HCT116 (cell line): ENCODE measurements around the gene MLLT6. TPM values are rescaled to one million over a fixed set of nuclear protein-coding genes. Genes with fewer than 3 reads are reported as not detected.
A peak's percentile ranks its signal among the peaks of the same experiment; 100 is the strongest.

ENCODE experiments used
- ATAC-seq: fragments of 200-7000 bp; cut with Tn5 transposase; 2 replicates; pipeline ENCODE4 v1.9.1; 2020; ENCODE audit warnings: mild to moderate bottlenecking, moderate library complexity
- BruUV-seq: library from RNA; stranded (reverse); fragments of 400-500 nt; replicated peaks from 2 replicates; lab custom pipeline; 2021; lab: Mats Ljungman, UMichigan
- CTCF ChIA-PET: fragments of 300-600 bp; sonication (Branson Sonifier 250); formaldehyde crosslinking; loops from one replicate; lab custom pipeline; 2021; ENCODE audit warnings: antibody characterized with exemption; lab: Charles Lee
- POLR2A ChIA-PET: fragments of 300-600, 350-600 bp; sonication (Branson Sonifier 250); formaldehyde crosslinking; loops from one replicate; lab custom pipeline; 2021; ENCODE audit warnings: antibody characterized with exemption; lab: Charles Lee
- RAD21 ChIA-PET, 2 experiments: fragments of 300-600 bp; sonication (Branson Sonifier 250); formaldehyde crosslinking; loops; one replicate each; lab custom pipeline; 2023; ENCODE audit warnings: low total read pairs in 2 of 2; ENCODE audit not compliant: uncharacterized antibody in 2 of 2, unreplicated experiment in 2 of 2, low non-redundant PET in 1 of 2; lab: Charles Lee
- DNase-seq: peaks from one replicate; pipeline ENCODE4 v3.0.0-alpha.2; 2010; ENCODE audit warnings: low read depth, low spot score
- H2AFZ ChIP-seq: fragments of 200-600 bp; shearing (Covaris generic), sonication (generic); 2 replicates; pipeline ENCODE4 v1.6.1; 2017; ENCODE audit warnings: low read depth, mixed run types, mixed read lengths, antibody characterized with exemption, low read length; ENCODE audit not compliant: poor library complexity, severe bottlenecking
- H3K27ac ChIP-seq: 2 replicates; pipeline ENCODE4 v1.5.1; 2012; ENCODE audit warnings: low read depth, low read length
- H3K27me3 ChIP-seq: fragments of 200-600 bp; sonication (generic); 2 replicates; pipeline ENCODE4 v1.6.1; 2016; ENCODE audit warnings: mixed run types, low read length, mixed read lengths; ENCODE audit not compliant: insufficient read depth
- H3K36me3 ChIP-seq, 2 experiments: fragments of 200-500 bp in 1 of 2; fragments of 200-600 bp in 1 of 2; sonication (Bioruptor generic) in 1 of 2; sonication (generic) in 1 of 2; 2 replicates each; pipeline versions ENCODE4 v1.5.1 to v1.6.1; 2014 to 2016; ENCODE audit warnings: low read length in 2 of 2, inconsistent platforms in 1 of 2, mixed read lengths in 1 of 2, mixed run types in 1 of 2; ENCODE audit not compliant: insufficient read depth in 2 of 2, control insufficient read depth in 1 of 2
- H3K4me1 ChIP-seq, 2 experiments: fragments of 200-600 bp in 1 of 2; sonication (generic) in 1 of 2; 2 replicates each; pipeline versions ENCODE4 v1.5.1 to v1.6.1; 2012 to 2017; ENCODE audit warnings: low read length in 2 of 2, inconsistent platforms in 1 of 2, mild to moderate bottlenecking in 1 of 2, mixed read lengths in 1 of 2, mixed run types in 1 of 2, moderate library complexity in 1 of 2; ENCODE audit not compliant: insufficient read depth in 2 of 2, control insufficient read depth in 1 of 2
- H3K4me2 ChIP-seq: fragments of 200-600 bp; sonication (generic); 2 replicates; pipeline ENCODE4 v1.6.1; 2017; ENCODE audit warnings: mixed run types, low read length, mixed read lengths
- H3K4me3 ChIP-seq, 2 experiments: fragments of 200-600 bp in 1 of 2; sonication (generic) in 1 of 2; replicated peaks in 1 of 2; 2 replicates each; pipeline ENCODE4 v1.5.1; 2011 to 2016; ENCODE audit warnings: low read length in 2 of 2, control low read depth in 1 of 2, low read depth in 1 of 2, mild to moderate bottlenecking in 1 of 2, mixed read lengths in 1 of 2, mixed run types in 1 of 2
- H3K79me2 ChIP-seq: fragments of 200-600 bp; sonication (generic); 2 replicates; pipeline ENCODE4 v1.6.1; 2017; ENCODE audit warnings: mild to moderate bottlenecking, mixed run types, low read length, moderate library complexity, mixed read lengths; ENCODE audit not compliant: insufficient read depth
- H3K9ac ChIP-seq: fragments of 200-600 bp; sonication (generic); 2 replicates; pipeline ENCODE4 v1.6.1; 2016; ENCODE audit warnings: low read length, mixed read lengths
- H3K9me2 ChIP-seq: fragments of 200-600 bp; sonication (generic), shearing (Covaris generic); 2 replicates; pipeline ENCODE4 v1.6.1; 2017; ENCODE audit warnings: mixed run types, mild to moderate bottlenecking, moderate library complexity; ENCODE audit not compliant: insufficient read depth
- H3K9me3 ChIP-seq, 2 experiments: fragments of 200-500 bp in 1 of 2; fragments of 200-600 bp in 1 of 2; sonication (Bioruptor generic) in 1 of 2; sonication (generic) in 1 of 2; 2 replicates each; pipeline ENCODE4 v1.6.1; 2014 to 2017; ENCODE audit warnings: low read length in 2 of 2, mixed read lengths in 2 of 2, inconsistent platforms in 1 of 2, low read depth in 1 of 2, mild to moderate bottlenecking in 1 of 2, mixed run types in 1 of 2, moderate library complexity in 1 of 2; ENCODE audit not compliant: control insufficient read depth in 1 of 2, insufficient read depth in 1 of 2
- H4K20me1 ChIP-seq: fragments of 200-600 bp; sonication (generic), shearing (Covaris generic); 2 replicates; pipeline ENCODE4 v1.6.1; 2017; ENCODE audit warnings: mixed run types, mild to moderate bottlenecking, moderate library complexity; ENCODE audit not compliant: insufficient read depth
- CBX3 ChIP-seq: IDR thresholded peaks from 2 replicates; pipeline ENCODE4 v1.6.1; 2012; ENCODE audit warnings: low read depth
- CEBPB ChIP-seq: IDR thresholded peaks from 2 replicates; pipeline ENCODE4 v1.6.1; 2012; ENCODE audit warnings: low read depth
- EGR1 ChIP-seq: IDR thresholded peaks from 2 replicates; pipeline ENCODE4 v1.6.1; 2012; ENCODE audit warnings: low read depth
- FOSL1 ChIP-seq: IDR thresholded peaks from 2 replicates; pipeline ENCODE4 v1.6.1; 2012; ENCODE audit warnings: low read depth
- POLR2A ChIP-seq: IDR thresholded peaks from 2 replicates; pipeline ENCODE4 v1.7.0; 2011; ENCODE audit warnings: borderline replicate concordance; ENCODE audit not compliant: insufficient read depth, insufficient read length; ENCODE audit errors: extremely low read depth
- RAD21 ChIP-seq: IDR thresholded peaks from 2 replicates; pipeline ENCODE4 v1.6.1; 2012; ENCODE audit warnings: low read depth, mild to moderate bottlenecking
- REST ChIP-seq: IDR thresholded peaks from 2 replicates; pipeline ENCODE4 v1.6.1; 2012; ENCODE audit warnings: low read depth
- SIN3A ChIP-seq: IDR thresholded peaks from 2 replicates; pipeline ENCODE4 v1.6.1; 2012; ENCODE audit warnings: low read depth
- TCF7L2 ChIP-seq: IDR thresholded peaks from 2 replicates; pipeline ENCODE4 v1.7.0; 2011; ENCODE audit warnings: borderline replicate concordance, inconsistent platforms; ENCODE audit not compliant: insufficient read depth, insufficient read length; ENCODE audit errors: extremely low read depth
- intact Hi-C: fragments of 100-400 bp; cut with micrococcal nuclease; formaldehyde crosslinking; loops from 2 replicates; pipeline ENCODE4 v1.10.0; 2022
- total RNA-seq: library from RNA; stranded (reverse); gene quantifications from one replicate; pipeline ENCODE4 v1.2.1, GENCODE V29; 2021; ENCODE audit not compliant: unreplicated experiment
- TF ChIP-seq, protein P1 (sequence below), 3 experiments: fragments of 200-600 bp in 1 of 3; sonication (generic) in 1 of 3; IDR thresholded peaks in 2 of 3; conservative IDR thresholded peaks in 1 of 3; 2 replicates each; pipeline ENCODE4 v1.5.1; 2012 to 2017; ENCODE audit warnings: low read depth in 2 of 3, low read length in 2 of 3, antibody characterized with exemption in 1 of 3, borderline replicate concordance in 1 of 3, control low read depth in 1 of 3, mild to moderate bottlenecking in 1 of 3, mixed read lengths in 1 of 3, mixed run types in 1 of 3, moderate library complexity in 1 of 3; ENCODE audit not compliant: insufficient read depth in 1 of 3
- TF ChIP-seq, protein P2 (sequence below): IDR thresholded peaks from 2 replicates; pipeline ENCODE4 v1.6.1; 2012

MLLT6 gene
- total RNA-seq, 1 experiment from 2014 or later = 110 TPM

DNA sequence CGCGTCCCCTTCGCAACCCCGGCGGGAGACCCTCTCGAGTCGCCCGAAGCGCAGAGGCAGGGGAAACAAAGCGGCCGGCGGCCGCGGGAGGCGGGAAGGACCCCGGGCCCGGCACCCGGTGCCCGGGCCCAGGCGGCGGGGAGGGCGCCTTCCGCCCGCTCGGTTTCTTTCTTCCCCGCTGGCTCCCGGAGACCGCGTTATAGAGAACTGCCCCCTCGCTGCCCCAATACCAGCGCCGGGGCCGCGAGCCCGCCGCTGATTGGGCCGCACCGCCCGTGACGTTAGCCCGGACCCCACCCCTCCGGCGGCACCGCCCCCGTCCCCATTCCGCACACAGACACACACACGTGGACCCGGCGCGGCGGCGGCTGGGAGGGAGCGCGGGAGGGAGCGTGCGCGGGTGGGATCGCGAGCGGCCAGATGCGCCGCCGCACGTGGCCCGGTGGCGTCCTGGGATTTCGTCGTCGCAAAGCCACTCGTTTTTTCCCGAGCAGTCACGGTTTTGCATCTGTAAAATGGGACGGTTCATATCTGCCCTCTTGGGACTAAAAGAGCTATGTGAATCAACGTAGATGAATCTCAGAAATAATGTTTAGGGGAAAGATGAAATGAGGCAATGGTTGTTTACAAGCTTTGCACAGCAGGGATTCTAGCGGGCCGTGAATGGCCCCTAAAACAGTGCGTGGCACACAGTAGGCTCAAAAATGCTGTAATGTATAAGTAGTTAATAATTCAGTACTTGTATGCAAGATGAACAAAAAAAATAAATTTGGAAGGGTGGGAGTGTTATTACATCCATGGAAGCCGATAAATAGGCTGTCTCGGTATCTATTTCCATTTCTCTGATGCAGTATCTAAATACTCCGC, 30.1 kb upstream of the MLLT6 start, which contains the start of gene EPOP (continued):
- TF ChIP-seq, protein P1, sequence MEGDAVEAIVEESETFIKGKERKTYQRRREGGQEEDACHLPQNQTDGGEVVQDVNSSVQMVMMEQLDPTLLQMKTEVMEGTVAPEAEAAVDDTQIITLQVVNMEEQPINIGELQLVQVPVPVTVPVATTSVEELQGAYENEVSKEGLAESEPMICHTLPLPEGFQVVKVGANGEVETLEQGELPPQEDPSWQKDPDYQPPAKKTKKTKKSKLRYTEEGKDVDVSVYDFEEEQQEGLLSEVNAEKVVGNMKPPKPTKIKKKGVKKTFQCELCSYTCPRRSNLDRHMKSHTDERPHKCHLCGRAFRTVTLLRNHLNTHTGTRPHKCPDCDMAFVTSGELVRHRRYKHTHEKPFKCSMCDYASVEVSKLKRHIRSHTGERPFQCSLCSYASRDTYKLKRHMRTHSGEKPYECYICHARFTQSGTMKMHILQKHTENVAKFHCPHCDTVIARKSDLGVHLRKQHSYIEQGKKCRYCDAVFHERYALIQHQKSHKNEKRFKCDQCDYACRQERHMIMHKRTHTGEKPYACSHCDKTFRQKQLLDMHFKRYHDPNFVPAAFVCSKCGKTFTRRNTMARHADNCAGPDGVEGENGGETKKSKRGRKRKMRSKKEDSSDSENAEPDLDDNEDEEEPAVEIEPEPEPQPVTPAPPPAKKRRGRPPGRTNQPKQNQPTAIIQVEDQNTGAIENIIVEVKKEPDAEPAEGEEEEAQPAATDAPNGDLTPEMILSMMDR (IDR thresholded peaks at IDR 0.05 in 2 of 3, conservative IDR thresholded peaks at IDR 0.05 in 1 of 3; ENCODE audit: borderline replicate concordance in 1 of 3, insufficient read depth in 1 of 3, low read depth in 2 of 3, low read length in 2 of 3) = 0 out of 6 replicates have a peak, but pooled peaks of 1 of the 3 experiments have one; percentile 6
- no peak for TF ChIP-seq POLR2A
- peak; percentile 79 for TF ChIP-seq EGR1
- no peak for TF ChIP-seq FOSL1
- TF ChIP-seq RAD21 = no peak
- no peak for TF ChIP-seq TCF7L2

- POLR2A ChIA-PET = interaction anchor here (1.0 to 1.7 kb wide), 4 partner anchors 26 to 117 kb away, joined by 3 to 4 read pairs (median 3); partner anchors contain the start of gene MLLT6
- Histone ChIP-seq H3K9me2 (no peaks in the 10 kb centered on the region), H3K4me2 (peak overlapping the region; percentile 45), H2AFZ (peak overlapping the region; percentile 76), H3K4me1 (peaks cover 26 to 61% of the 10 kb centered on the region in 2 experiments), H3K9me3 (no peaks in the 10 kb centered on the region), H3K9ac (peak overlapping the region; percentile 44), H3K4me3 (no peak overlapping the region), H4K20me1 (no peaks in the 10 kb centered on the region), H3K36me3 (no peaks in the 10 kb centered on the region), H3K79me2 (peaks cover 19% of the 10 kb centered on the region; the same call in 1 of the 2 replicates), H3K27me3 (no peaks in the 10 kb centered on the region), H3K27ac (peak overlapping the region; percentile 35)
- CTCF ChIA-PET = interaction anchor here (0.6 to 3.3 kb wide), 9 partner anchors 10 to 491 kb away, joined by 3 to 19 read pairs (median 4); no protein-coding TSS in a partner anchor
- intact Hi-C loops = loop anchor here (1.0 to 5.0 kb wide), 2 partner anchors 58 to 75 kb away; partner anchors contain the start of gene PSMB3
- DNase-seq (peak; percentile 81), ATAC-seq (peak; percentile 67)
- RAD21 ChIA-PET = no interaction called here
- BruUV-seq = no TSS peak
- TF ChIP-seq REST (no peak), SIN3A (no peak), CBX3 (peak; percentile 65; the same call in 1 of the 2 replicates), POLR2A (no peak), EGR1 (0 out of 2 replicates have a peak, but pooled peaks have one; percentile 17), CEBPB (no peak), TCF7L2 (no peak)
- TF ChIP-seq, protein P1 (IDR thresholded peaks at IDR 0.05 in 2 of 3, conservative IDR thresholded peaks at IDR 0.05 in 1 of 3; ENCODE audit: borderline replicate concordance in 1 of 3, insufficient read depth in 1 of 3, low read depth in 2 of 3, low read length in 2 of 3) = peak; percentile 87 to 98 (median 92)
- TF ChIP-seq, protein P2, sequence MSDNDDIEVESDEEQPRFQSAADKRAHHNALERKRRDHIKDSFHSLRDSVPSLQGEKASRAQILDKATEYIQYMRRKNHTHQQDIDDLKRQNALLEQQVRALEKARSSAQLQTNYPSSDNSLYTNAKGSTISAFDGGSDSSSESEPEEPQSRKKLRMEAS = peak; percentile 81
Observed at GRCh38 chr17:38676706-38677504, 28.2 kb upstream of the MLLT6 start.
